NCI-H526 treated with DMSO at 0.1 percent for 48 hours (cell line): ENCODE data around the gene RP9.
"Not testable (repeated sequence)": the region's sequence is repeated elsewhere in the genome, so short reads cannot be mapped to it uniquely, and the experiment has no call there.

Source experiments
- DNase-seq: peaks from one replicate; lab custom pipeline; 2025; lab: John Stamatoyannopoulos, UW

RP9 gene

GRCh38 chr7:33100770-33101169, 8.4 kb downstream of the RP9 start:
- no peak for DNase-seq

DNA sequence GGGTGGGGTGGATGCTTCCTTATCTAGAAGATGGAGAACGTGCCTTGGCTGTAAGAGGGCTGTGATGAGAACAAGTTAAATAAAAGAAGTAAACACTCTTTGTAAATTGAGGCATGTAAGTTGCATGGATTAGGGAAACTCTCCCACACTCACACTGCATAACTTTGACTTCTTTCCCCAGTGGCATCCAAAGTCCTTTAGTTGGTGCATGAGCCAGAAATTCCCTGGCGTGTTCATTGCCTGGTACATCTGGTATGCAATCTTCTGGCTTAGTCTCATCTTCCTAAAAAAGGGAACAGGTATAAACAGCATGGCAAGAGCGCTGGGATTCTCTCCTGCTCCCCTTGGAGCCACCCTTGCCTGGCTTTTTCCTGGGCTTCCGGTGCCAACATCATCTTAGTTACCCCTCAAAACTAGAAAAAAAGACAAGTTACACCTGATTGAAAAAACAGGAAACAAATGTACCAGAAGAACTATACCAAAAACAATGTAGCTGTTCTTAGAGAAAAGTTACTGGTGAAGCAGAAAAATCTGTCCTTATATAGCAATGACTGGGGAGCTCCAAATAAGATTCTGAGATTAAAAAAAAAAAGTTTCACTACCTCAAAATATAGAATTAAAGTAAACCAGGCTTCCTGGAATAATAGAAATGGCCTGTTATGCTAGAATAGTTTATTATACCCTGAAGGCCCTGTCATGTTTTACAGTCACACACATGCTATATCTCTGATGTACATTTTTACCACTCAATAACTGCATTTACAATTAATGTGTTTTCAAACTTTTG, 9.9 kb downstream of the RP9 start:
- no peak for DNase-seq

DNA sequence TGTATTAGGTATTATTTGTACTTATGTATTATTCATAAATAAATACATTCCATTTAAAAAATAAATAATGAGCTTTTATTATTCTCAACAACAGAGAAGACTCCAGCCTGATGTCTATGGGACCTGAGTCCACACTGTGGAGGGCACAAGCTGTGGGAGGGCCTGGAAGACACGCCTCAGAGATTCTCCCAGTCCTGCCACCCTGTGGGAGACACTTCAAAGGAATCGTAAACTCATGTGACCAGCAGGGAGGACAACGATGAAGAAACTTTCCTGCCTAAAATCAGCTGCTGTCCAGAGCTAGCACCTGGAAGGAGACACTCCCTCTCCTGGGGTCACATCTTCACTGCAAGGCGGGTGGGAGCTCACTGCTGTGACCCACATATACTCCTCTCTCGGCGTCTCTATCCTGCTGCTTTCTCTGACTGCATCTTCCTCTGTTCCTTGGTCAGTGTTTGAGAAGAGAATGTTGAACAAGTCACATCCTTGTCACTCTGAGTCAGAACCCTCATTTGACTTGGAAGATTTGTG, 14.4 kb downstream of the RP9 start:
- DNase-seq: not testable (repeated sequence)

DNA sequence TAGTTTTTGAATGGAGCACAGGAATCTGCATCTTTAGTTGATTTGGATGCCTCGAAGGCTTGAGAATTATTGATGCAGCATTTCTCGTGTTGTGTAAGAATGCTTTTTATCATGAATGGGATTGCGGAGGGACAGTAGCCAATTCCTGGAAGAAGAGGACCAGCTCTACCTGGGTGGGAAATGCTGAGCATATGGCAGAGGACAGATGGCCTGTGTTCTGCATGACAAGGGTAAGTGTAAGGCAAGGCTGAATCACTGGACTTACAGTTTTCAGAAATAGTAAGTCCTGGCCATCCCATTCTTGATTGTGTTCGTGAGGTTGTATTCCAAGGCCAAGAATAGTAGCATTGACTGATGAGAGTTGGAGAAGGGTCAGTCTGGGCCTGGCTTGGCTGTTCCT, 15.9 kb downstream of the RP9 start:
- DNase-seq: no peak

DNA sequence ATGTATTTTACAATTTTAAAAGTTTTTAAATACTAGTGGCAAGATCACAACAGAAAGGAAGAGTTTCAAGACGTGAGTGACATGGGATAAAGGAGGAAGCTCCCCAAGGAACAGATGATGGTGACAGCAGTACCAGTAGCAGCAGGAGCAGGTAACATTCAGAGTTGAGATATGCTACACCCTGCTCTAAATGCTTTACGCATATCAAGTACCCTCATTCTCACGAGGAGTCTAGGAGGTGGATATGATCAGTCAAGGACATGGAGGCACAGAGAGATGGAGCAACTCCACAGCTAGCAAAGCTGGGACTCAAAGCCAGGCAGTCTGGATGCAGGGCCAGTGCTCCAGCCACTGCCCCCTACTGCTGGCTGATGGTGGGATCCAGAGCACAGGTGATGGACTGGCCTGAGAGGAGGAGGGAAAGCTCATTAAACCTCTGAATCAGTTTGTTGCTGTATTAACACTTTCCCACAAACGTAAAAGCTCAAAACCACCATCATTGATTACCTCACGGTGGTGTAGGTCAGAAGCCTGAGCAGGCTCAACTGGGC, 17.5 kb downstream of the RP9 start:
- DNase-seq: no peak

GRCh38 chr7:33091111-33091531, 18.1 kb downstream of the RP9 start:
- no peak for DNase-seq

GRCh38 chr7:33089142-33089541, 20.1 kb downstream of the RP9 start:
- DNase-seq: no peak

- DNase-seq: no peak
Measured at GRCh38 chr7:33087858-33088257, 21.3 kb downstream of the RP9 start.

GRCh38 chr7:33087356-33087755, 21.8 kb downstream of the RP9 start:
- DNase-seq: no peak

DNA sequence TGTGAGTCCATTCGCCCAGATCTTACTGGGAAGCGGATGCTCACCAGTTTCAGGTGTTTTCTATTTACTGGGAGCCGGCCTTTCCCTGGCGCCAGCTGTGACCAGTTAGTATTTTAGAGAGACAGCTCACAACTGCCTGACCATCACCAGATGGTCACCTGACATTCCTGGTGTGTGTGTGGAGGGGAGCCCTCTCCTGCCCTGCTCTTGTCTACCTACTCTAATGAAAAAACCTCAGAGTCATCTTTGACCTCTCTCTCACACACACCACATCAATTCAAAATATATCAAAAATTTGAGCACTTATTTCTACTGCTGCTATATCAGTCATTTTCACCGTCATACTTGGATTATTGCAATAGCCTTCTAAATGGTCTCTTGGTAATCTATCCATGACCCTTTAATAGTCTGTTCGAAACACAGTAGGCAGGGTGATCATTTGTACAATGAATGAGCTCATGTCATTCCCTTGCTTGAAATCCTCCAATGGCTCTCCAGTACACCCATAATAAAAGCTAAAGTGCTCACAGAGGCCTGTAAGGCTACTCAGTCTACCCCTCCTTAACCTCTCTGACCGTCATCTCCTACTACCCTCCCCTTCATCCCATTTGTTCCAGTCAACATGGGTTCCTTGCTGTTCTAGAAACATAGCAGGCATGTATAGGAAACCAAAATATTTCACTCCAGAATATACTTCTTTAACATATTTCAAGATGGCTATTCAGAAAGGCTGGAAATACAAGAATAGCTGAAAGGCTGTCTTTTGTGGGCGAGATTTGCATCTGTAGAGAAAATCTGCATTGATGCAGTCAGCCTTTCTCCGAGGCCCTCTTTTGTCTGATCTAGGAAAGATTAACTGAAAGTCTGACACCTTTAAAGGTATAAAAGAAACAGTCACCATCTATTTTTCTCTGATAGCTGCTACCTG, 29.2 kb downstream of the RP9 start:
- DNase-seq: no peak

DNA sequence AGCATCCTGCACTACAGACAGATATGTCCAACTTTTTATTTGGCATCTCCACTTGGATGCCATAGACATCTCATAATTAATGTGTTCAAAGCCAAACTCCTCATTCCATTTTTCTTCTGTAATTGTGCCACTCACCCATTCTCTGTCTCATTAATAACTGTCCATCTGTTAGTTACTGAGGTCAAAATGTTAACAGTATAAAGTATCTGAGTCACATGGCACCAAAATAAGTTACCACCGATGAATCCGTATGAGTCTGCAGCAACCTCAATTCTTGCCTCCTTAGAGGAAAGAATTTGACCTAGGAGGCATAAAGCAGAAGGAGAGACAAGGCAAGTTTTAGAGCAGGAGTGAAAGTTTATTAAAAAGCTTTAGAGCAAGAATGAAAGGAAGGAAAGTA, 30.1 kb downstream of the RP9 start:
- DNase-seq: no peak

- no peak for DNase-seq
Measured at GRCh38 chr7:33076737-33077136, 32.5 kb downstream of the RP9 start.

GRCh38 chr7:33075818-33076518, 33.2 kb downstream of the RP9 start:
- no peak for DNase-seq

DNA sequence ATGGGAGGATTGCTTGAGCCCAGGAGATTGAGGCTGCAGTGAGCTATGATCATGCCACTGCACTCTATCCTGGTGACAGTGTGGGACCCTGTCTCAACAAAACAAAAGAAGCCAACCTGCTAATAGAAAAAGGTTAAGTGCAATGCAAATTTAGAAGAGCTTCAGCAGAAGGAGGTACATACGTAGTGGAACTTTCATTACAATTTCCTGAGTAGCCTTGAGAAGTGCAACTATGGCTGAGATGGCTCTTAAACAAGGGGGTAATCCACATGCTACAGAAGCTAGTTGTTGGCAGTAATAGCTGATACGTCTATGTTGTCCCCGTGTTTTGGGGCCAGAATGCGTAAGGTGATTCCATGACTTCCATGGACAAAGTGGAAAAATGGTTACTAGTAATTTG, 36.0 kb downstream of the RP9 start:
- no peak for DNase-seq

DNA sequence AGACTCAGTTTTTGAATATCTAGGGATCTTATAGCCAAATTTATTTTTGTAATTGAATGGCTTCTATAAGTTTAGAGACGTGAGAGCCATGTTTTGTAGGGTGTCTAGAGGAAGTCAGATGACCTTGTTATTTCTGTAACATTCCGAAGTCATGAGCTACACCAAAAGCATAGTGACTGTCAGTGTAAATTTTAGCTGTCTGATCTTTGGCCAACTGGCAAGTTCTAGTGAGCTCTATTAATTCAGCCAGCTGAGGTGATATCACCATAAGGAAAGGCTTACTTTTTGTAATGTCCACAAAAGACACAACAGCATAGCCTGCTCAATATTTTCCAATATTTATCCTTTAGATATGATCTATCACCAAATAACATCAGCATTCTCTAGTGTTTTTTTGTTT, 36.7 kb downstream of the RP9 start:
- no peak for DNase-seq

DNA sequence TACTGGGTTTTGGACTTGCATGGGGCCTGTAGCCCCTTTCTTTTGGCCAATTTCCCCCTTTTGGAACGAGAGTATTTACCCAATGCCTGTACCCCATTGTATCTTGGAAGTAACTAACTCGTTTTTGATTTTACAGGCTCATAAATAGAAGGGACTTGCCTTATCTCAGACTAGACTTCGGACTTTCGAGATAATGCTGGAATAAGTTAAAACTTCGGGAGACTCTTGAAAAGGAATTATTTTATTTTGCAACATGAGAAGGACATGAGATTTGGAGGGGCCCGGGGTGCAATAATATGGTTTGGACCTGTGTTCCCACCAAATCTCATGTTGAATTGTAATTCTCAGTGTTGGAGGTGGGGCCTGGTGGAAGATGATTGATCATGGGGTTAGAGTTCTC, 38.4 kb downstream of the RP9 start:
- DNase-seq: no peak

- no peak for DNase-seq
Measured at GRCh38 chr7:33070277-33070676, 38.9 kb downstream of the RP9 start.

- no peak for DNase-seq
Measured at GRCh38 chr7:33067921-33068320, 41.3 kb downstream of the RP9 start.

- DNase-seq: peak; percentile 59
Measured at GRCh38 chr7:33066771-33067170, 42.4 kb downstream of the RP9 start.

- DNase-seq: no peak
Measured at GRCh38 chr7:33065981-33066380, 43.2 kb downstream of the RP9 start.

DNA sequence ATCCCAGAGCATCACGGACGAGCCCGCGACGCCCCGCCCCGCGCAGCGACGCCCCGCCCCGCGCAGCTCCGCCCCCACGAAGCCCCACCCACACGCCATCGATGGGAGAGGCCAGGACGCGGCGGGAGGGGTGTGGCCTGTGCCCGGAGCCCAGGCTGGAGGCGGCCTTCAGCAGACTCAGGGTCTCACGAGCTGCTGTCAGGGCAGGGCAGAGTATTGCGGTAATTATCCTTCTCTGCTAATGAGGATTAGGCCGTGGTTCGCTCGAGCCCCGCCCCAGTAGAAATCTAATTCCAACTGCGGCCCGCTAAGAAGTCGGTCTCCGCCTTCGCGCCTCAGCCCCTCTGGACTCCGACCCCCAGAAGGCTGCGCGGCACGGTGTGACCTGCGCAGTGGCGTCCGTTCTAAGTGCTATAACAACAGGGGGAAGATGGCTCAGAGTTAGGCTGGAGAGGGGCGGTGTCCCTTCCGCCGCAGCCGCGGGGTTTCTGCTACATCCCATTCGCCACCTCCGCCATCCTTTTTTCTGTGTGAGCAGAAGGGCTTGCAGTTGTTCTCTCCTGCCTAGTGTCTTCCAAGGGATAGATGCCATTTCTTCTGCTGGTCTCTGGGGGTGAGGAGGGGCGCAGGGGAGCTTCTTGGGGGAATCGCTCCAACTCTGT, 46.3 kb downstream of the RP9 start:
- DNase-seq: peak; percentile 97
